KG1 (cell line): ENCODE results near the gene PDCD1LG2.
A peak's percentile ranks its signal among the peaks of the same experiment; 100 is the strongest.
"Not testable (repeated sequence)": the region's sequence is repeated elsewhere in the genome, so short reads cannot be mapped to it uniquely, and the experiment has no call there.

ENCODE experiments used
- DNase-seq: peaks from one replicate; lab custom pipeline; 2025; lab: John Stamatoyannopoulos, UW

The PDCD1LG2 gene

DNA sequence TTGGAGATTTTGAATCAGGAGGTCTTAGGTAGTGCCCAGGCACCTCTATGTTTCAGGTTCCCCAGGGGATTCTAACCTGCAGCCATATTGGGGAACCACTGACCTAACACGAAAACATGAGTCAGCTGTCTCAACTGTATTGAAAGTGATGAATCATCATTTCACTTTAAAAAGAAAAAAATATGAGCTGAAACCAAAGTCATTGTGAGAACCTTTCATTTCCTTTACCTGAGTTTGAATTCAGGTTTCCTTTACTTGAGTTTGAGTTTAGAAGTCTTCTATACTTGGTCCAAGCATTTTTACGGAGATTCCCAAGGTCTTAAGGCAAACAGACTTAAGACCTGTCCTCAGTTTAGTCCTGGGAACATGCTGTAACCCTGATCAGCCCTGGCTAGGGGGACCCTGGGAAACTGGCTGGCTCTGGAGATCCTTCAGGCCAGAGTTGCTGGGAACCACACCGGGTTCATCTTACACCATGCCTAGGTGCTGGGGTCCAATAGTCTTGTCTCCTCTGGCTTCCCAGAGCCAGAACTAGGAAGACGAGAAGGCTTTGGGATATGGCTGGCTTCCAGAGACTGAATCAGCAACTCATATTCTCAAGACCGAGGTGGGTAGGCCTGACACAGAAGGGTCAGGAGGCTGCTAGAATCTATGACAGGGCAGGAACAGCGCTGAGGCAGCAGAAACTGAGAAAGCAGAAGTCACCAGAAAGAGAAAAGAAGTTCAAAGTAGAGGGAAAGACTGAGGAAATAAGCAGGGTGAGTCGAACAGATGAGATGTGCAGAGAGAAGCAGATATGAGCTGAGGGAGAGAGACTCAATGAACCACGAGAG, 16.4 kb upstream of the PDCD1LG2 start:
- no peak for DNase-seq

DNA sequence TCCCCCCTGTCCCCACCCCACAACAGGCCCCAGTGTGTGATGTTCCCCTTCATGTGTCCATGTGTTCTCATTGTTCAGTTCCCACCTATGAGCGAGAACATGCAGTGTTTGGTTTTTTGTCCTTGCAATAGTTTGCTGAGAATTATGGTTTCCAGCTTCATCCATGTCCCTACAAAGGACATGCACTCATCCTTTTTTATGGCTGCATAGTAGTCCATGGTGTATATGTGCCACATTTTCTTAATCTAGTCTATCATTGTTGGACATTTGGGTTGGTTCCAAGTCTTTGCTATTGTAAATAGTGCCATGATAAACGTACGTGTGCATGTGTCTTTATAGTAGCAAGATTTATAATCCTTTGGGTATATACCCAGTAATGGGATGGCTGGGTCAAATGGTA, 15.6 kb upstream of the PDCD1LG2 start:
- not testable (repeated sequence) for DNase-seq

DNA sequence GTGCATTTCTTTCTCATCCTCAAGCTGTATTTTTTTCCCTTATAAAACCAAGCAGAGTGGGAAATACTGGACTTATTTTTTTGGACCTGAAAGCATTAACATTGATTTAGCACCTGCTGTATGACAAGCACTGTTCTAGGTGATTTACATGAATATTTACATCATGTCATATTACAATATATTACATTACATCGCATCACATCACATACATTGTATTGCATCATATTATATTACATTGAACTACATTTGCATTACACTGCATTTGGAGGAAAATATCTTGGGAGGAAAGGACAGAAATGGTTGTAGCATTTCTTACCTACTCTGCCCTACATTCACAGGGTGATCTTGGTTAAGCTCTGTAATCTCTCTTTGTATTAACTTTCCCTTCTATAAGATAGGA, 11.2 kb upstream of the PDCD1LG2 start:
- no peak for DNase-seq

DNA sequence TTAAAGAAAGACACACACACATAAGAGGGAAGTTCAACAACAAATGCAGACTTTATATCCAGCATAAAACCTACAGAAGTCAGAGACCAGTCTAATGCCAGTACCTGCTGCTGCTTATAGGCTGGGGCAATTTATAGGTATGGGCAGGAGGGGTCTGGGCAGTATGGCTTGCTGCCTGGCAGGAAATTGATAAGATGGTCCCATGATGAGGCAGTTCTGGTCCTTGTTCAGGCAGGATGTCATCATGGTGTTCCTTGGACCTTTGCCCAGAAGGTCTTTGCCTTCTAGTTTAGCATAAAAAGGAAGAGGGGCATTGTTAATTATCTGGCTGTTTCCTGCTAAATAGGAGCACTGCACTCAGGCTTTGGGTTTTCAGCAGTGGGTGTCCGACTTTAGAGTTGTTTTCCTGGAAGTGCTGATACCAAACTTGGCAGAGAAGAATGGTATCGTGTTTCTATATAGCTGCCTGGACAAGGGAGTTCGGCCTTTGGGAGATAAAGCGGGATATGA, 10.4 kb upstream of the PDCD1LG2 start:
- peak; percentile 72 for DNase-seq

DNA sequence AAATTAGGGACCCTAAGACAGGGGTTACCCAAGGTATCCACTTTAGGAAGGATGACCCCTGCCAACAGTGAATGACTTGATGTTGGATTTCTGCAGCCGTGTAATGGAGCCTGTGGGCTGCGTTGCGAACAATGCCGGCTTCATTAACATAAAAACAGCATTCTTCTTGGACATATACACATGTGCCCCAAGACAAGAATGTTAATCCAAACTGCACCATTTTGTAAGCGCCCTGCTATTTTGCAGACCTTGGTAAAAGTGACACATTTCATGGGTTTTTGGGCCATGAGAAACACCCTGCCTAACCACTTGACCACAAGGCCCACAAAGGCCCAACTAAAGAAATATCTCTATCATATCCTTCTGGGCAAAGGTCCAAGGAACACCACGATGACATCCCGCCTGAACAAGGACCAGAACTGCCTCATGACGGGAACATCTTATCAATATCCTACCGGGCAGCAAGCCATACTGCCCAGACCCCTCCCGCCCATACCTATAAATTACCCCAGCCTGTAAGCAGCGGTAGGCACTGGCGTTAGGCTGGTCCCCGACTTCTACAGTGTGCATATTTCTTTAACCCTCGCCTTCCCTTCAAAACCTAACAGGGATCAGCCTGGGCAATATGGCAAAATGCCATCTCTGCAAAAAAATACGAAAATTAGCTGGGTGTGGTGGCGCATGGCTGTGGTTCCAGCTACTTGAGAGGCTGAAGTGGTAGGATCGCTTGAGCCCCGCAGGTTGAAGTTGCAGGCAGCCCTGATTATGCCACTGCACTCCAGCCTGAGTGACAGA, 9.7 kb upstream of the PDCD1LG2 start:
- peak; percentile 30 for DNase-seq

DNA sequence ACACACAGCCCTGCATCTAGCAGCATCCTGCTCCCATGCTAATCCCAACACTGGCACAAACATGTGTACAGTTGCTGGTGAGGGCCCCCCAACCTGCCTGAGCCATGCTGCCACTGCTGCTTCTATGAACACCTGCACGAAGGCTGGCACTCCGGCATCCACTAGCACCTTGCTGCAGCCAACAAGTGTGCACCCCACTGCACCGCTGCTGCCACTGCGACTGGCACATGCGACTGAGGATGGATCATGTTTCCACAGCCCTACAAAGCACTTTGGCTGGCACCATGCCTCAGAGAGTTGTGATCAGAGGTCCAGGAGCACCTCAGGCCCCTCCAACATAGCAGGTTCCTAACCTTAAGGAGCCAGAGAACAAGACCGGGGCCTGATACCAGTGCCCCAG, 7.8 kb upstream of the PDCD1LG2 start:
- no peak for DNase-seq

DNA sequence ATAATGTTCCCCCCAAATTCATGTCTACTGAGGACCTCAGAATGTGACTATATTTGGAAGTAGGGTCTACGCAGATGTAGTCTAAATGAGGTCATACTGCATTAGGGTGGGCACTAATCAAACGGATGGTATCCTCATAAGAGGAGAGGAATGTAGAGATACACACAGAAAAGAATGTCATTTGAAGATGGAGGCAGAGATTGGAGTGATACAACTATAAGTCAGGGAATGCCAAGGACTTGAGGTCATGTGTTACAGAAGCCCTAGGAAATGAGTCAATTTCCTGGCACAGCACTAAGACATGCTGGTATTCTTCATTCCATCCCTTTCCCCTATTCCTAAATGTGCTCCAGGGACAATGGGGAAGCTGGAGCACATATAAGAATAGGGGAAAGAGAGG, 758 bp upstream of the PDCD1LG2 start:
- no peak for DNase-seq

DNA sequence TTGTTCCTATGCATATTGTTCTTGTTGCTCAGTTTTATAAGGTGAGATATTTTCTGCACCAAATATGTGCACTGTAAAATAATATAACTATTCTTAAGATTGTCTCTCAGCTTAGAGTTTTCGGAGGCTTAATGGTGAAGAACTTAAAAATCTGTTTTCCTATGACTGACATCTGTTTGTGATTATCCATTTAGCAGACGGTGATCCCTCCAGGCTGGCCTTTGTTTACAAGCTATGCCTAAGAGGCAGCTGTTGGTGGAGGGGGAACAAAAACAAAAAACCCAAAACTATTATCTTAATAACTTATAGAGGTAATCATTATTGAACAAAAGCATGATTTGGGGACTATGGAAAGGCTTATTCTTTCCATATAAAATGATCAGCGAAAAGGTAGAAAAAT, 658 bp downstream of the PDCD1LG2 start:
- no peak for DNase-seq

DNA sequence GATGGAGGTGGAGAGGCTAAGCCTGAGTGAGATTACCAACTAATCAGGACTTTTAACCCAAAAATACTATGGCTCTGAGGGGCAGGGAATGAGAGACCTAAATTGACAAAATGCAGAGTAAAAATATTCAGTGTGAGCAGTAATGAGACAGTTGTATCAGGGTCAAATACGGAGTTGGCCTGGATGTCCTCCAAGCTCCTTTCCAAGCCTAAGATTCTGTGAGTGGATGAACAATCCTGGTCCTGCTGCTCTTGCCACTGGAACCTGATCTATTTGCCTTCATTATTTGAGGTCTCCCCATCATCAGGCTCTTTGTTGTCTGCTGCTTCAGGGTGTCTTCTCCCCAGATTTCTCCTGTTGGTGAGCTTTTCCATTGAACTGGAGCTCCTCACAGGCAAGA, 1.1 kb downstream of the PDCD1LG2 start:
- no peak for DNase-seq

DNA sequence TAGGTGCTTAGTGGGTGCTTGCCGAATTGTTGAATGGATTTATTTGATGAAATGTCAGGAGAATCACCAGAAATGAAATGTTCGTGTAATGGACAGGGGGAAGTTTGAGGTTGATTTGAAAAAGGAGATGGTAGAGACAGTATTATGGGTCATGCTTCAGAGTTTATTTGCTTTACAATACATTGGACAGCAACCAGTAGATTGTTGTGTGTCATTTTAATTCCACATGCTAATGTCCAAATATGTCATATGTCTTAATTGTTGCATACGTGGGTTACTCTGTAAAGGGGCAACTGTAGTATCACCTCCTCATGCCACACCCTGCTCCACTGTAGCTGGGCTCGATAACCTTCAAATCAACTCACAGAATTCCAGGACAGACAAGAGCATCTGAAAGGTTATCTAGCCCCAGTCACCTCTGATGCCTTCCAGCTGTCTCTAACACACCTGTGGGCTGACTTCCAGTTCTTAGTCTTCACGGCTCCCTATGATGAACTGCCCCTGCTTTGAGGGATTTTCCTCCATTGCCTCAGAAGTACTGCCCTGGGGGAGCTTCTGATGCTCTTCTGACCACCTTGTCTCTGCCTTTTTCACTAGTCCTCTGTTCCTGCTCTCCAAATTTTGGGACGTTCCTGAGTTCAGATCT, 1.7 kb downstream of the PDCD1LG2 start:
- no peak for DNase-seq

DNA sequence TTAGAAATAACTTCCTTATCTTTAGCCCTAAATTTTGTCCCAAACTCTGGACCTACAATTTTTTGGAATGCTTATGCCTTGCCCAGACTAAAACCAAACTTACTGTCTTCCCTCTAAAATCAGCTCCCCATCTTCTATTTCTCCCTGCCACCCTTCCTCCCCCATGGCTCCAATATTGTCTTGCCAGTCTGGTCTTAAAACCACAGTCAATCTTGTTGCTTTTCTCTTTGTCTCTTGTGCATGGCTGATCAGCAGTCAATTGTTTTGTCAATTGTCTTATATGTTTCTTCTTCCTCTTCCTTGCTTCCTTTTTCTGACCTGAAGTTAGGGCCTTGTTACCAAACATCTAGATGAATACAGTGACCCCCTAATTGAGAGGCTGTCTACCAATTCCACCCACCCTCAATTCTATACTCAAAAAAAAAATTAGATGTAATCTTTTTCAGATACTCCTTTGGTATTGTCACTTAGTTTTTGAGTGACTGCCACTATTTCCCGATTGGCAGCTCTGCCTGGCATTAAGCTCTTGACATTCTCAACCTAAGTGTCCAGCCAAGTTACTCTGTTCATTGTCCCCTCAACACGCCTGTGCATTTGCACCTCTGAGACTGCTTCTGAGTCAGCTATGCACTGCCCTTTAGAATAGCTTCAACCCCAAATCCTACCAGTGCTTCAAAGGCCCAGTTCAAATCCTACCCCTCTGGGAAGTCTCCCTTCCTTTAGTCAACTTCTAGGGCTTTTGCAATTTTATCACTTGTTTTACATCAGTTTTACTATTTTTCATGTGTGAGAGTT, 2.5 kb downstream of the PDCD1LG2 start:
- DNase-seq, result no peak

DNA sequence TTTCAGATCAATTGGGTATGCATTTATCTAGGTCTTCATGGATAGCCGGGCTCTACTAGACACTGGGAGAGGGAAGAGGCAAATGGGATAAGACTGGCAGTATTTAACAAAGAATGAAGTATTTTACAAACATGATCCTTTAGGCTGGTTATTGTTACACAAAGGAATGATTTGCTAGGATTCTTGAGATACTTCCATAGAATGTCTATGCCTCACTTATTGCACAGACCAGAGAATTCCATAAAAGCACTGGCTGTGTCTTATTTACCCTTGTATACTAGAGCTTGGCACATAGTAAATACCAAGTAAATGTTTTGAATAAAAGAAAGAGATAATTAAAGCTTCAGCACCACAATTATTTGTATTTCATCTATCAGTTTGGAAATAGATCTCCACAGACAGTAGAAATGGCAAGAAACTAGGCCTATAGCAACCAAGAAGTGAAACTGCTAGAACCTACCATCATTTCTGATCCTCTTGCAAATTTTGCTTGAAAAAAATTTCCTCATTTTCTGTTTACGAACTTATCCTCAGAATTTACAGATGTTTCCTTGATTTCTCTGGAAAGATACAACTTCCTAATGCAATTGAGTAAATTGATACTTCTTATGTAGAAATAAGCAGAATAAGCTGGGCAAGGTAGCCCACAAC, 3.8 kb downstream of the PDCD1LG2 start:
- DNase-seq, result no peak

DNA sequence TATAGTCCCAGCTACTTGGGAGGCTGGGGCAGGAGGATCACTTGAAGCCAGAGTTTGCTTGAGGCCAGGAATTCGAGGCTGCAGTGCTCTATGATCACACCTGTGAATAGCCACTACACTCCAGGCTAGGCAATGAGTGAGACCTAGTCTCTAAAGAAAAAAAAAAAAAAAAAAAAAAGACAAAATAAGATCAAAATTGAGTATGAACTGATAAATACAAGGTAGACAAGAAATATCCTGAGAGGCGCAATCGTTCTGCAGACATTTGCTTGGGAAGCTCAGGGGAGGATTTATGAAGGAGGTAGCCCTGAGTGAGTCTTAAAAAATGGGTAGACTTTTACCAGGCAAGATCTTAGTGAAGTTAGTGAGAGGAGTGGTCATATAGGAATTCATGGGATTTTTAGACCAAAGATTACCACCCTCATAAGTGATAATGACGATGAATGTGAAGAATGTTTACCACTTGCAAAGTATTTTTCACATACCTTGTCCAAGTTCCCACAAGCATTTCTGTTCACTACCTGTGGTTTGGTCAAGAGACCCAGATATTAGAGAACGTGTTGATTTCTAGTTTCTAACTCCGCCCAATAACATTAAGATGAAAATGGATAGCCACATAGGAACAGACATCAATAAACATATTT, 4.4 kb downstream of the PDCD1LG2 start:
- DNase-seq, result no peak

DNA sequence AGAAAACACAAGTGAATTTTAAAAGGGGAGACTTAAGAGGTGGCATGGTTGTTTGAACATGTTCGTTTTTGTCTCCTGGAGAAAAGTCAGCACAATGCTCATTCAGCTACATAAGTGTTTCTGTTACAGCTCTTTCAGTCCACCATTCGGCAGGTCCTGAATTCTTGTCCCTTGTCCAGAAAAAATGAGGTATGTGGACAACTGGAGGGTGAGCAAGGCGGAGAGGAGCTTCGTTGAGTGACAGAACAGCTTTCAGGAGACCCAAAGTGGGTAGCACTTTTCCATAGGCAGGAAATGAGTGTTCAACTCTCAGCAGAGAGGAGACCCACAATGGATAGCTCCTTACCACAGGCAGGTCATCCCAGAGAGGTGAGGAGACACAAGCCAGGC, 4.9 kb downstream of the PDCD1LG2 start:
- DNase-seq, result no peak

DNA sequence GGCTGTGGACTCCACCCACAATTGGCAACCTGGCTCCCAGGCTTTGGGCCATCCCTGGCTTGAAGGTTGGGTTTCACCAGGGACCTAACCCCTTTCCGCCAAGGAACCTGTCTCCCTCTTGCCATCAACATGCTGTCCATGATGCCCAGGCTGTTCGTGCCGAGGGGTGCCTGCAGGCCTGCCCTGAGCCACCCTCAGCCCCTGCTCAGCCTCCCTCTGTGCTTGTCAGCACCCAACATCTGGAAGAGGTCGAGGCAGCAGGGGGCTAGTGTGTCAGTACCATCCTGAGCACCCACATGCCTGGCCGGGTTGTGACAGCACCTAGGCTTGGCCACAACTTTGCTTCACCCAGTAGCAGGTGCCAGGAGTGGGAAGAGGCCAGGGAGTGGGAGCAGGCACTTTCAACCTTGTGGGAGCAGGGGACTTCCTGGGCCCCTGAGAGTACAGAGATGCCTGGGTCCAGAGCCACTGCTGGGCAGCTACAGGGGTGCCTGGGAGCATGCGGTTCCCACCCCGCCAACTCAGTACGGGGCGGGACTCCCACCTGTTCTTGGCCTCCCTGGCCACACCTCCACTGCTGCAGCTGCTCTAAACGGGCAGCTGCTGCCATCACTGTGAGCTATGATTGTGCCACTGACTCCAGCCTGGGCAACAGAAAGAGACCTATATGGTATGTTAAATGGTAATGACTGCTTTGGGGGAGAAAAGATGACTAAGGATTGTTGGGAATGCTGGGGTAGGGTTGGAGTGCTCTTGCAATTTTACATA, 6.3 kb downstream of the PDCD1LG2 start:
- DNase-seq, result no peak

DNA sequence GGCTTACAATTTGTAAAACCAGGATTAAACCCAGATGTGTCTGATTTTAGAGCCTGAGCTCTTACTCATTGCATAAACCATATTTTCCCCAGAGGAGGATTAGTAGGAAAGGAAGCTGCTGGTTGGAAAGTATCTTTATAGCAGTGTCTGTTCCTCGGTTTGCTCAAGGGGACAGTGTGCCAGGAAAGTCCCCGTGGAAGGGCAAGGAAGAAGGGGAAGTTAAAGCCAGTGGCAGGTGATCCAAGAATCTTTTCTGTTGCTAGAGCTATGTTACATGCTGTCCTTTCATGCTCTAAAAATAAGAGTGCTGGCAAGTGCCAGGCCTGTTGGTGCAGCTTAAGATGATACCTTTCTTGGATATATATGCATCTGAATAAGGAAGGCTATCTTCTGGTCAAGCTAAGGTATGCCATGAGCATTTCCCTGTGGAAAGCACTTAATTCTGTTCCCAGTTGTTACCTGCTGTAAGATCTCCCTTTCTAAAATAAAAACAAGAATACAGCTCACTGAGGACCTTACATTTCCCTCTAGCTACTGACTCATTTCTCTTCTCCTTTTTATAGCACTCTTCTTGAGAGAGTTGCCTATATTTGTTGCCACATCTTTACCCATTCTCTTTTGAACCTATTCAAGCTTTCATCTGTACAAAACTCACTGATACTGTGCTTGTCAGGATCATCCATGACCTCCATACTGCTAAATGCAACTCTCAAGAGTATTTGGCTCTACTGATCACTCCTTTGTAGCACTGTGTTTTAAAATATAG, 8.0 kb downstream of the PDCD1LG2 start:
- no peak for DNase-seq

DNA sequence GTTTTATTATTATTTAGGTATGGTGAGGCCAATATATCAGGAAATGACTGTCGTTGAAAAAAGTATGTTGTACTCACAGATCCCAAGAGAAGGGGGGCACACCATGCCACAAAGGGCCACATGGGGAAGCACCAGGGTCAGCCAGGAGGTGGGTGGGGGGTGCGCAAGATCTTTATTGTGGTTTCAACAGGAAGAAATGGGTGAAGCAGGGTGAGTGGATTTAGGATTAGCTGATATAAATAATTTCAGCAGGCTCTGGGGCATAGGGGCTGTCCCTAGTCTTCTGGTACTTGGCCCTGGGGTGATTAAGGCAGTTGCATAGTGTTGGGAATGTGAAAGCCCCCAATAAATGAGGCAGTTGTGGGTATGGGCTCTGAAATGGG, 8.6 kb downstream of the PDCD1LG2 start:
- DNase-seq, result no peak

DNA sequence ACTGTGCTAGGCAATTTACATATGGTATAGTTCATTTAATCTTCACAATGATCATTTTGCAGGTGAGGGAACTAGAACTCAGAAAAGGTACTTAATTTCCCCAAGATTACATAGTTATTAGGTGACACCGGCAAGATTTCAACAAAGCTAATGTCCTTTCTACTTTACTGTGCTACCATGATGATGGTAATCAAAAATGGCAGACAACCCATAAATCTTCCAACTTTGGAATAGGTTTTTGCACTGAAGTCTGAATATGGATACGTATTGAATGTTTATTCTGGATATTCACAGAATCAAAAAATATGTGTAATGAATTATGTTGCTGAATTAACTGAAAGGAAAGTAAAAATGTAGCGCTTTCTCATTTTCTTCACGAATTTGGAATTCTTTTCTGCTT, 13.8 kb downstream of the PDCD1LG2 start:
- no peak for DNase-seq

DNA sequence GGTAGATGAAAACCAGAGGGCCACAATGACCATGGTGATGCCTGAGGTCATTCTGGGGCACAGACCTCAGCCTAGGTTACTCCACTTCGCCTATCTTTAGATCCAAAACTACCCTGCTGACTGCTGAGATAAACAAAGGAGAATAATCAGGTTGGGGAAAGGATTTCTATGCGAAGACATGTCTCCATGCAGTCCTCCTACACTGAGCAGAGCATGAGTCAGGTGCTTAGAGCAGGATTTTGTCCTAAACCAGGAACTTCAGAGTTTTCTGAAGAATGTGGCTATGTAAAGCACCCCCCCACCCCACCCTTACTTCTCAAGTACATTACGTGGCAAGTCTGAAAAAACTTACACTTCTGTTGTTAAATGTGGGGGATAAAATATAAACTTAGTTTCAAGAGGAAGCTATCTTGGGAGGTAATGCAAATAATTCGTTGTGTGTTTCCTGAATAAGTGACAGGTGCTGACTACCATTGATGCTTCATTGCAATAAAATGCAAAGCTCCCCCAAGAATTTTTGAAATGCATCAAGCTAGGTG, 19.4 kb downstream of the PDCD1LG2 start:
- no peak for DNase-seq
